Measurements from ENCODE around the gene FUBP1.

DNA sequence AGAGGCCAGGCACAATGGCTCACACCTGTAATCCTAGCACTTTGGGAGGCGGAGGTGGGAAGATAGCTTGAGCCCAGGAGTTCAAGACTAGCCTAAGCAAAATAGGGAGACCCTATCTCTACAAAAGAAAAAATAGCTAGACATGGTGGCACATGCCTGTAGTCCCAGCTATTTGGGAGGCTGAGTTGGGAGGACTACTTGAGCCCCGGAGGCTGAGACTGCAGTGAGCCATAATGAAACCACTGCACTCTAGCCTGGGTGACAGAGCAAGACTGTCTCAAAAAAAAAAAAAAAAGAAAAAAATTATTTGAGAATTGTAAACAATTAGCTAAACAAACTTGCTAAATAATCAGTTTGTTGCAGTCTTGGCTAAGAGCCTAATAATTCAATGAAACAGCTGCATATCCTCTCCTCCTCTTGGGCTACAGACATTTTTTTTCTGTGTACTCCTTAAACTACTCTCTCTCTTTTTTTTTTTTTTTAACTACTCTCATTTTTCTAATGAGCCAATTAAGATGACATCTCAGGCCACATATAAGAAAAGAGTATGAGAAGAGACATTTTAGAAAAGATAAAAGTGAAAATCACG lies 15.3 kb upstream of the FUBP1 start:
- TF ChIP-seq IRF1 (CRISPR knock-in tag; IDR thresholded peaks at IDR 0.05) (no peak), CTCF (IDR thresholded peaks at IDR 0.05) (no peak)

Measured in WTC11 (cell line).